Progenitor cell of endocrine pancreas (in vitro differentiated cells): ENCODE measurements around the gene TCERG1L. TPM values are rescaled to one million over a fixed set of nuclear protein-coding genes. Genes with fewer than 3 reads are reported as not detected.
A peak's percentile ranks its signal among the peaks of the same experiment; 100 is the strongest.

Experiments
- DNase-seq: peaks from one replicate; pipeline ENCODE4 v3.0.0; 2021; ENCODE audit warnings: low spot score; ENCODE audit not compliant: unreplicated experiment
- H3K27ac Mint-ChIP-seq: 2 replicates; pipeline ENCODE4 v1.8.0; 2021; ENCODE audit warnings: mild to moderate bottlenecking, moderate library complexity, mixed read lengths
- H3K27me3 Mint-ChIP-seq: 2 replicates; pipeline ENCODE4 v1.8.0; 2021; ENCODE audit warnings: mixed read lengths
- H3K36me3 Mint-ChIP-seq: 2 replicates; pipeline ENCODE4 v1.8.0; 2022; ENCODE audit warnings: mixed read lengths; ENCODE audit not compliant: insufficient read depth
- H3K4me1 Mint-ChIP-seq: 2 replicates; pipeline ENCODE4 v1.8.0; 2021; ENCODE audit warnings: low read depth, mixed read lengths
- H3K4me3 Mint-ChIP-seq: 2 replicates; pipeline ENCODE4 v1.8.0; 2021; ENCODE audit warnings: low read depth, mild to moderate bottlenecking, moderate library complexity, mixed read lengths
- H3K9me3 Mint-ChIP-seq: 2 replicates; pipeline ENCODE4 v1.8.0; 2021; ENCODE audit warnings: low read depth, mixed read lengths
- total RNA-seq: library from RNA; stranded (reverse); gene quantifications from 2 replicates; pipeline ENCODE4 v1.2.1, GENCODE V29; 2021
- TF ChIP-seq, protein P1 (sequence below): fragments of 200-600 bp; sonication (generic); IDR thresholded peaks from one replicate; pipeline ENCODE4 v1.5.0; 2021; ENCODE audit warnings: antibody characterized with exemption, mild to moderate bottlenecking; ENCODE audit not compliant: unreplicated experiment

The TCERG1L gene
- total RNA-seq, 1 donor from 2014 or later, result 0.53 TPM

GRCh38 chr10:131203456-131204357 lies 107.8 kb downstream of the TCERG1L start:
- no peaks in the 10 kb centered on the region for H3K4me1 Mint-ChIP-seq
- TF ChIP-seq, protein P1, sequence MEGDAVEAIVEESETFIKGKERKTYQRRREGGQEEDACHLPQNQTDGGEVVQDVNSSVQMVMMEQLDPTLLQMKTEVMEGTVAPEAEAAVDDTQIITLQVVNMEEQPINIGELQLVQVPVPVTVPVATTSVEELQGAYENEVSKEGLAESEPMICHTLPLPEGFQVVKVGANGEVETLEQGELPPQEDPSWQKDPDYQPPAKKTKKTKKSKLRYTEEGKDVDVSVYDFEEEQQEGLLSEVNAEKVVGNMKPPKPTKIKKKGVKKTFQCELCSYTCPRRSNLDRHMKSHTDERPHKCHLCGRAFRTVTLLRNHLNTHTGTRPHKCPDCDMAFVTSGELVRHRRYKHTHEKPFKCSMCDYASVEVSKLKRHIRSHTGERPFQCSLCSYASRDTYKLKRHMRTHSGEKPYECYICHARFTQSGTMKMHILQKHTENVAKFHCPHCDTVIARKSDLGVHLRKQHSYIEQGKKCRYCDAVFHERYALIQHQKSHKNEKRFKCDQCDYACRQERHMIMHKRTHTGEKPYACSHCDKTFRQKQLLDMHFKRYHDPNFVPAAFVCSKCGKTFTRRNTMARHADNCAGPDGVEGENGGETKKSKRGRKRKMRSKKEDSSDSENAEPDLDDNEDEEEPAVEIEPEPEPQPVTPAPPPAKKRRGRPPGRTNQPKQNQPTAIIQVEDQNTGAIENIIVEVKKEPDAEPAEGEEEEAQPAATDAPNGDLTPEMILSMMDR, result no peak
- no peaks in the 10 kb centered on the region for H3K9me3 Mint-ChIP-seq
- no peak for DNase-seq
- no peaks in the 10 kb centered on the region for H3K36me3 Mint-ChIP-seq
- peaks cover 8% of the 10 kb centered on the region for H3K27me3 Mint-ChIP-seq
- no peak overlapping the region for H3K4me3 Mint-ChIP-seq
- H3K27ac Mint-ChIP-seq, result no peak overlapping the region

DNA sequence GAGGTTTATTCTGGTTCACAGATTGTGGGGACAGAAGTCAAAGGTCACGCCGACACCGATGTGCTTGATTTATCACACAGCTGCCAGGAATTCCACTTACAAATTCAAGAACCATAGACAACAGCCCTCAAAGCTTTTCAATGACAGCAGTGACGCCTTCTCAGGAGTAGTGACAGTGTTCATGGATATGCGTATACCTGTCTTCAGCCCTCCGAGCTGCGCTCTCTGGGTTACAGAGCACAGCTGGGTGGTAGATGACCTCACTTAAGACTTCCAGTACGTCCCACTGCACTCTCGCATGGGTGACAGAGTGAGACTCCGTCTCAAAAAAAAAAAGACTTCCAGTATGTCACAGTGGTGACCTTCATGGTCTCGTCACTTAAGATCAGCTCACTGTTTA lies 108.5 kb downstream of the TCERG1L start:
- H3K4me1 Mint-ChIP-seq, result no peaks in the 10 kb centered on the region
- no peak overlapping the region for H3K4me3 Mint-ChIP-seq
- peaks cover 13% of the 10 kb centered on the region for H3K27me3 Mint-ChIP-seq
- no peak overlapping the region for H3K27ac Mint-ChIP-seq
- H3K9me3 Mint-ChIP-seq, result no peaks in the 10 kb centered on the region
- TF ChIP-seq, protein P1, result no peak
- no peak for DNase-seq
- no peaks in the 10 kb centered on the region for H3K36me3 Mint-ChIP-seq

- H3K36me3 Mint-ChIP-seq, result no peaks in the 10 kb centered on the region
- H3K4me3 Mint-ChIP-seq, result no peak overlapping the region
- no peak overlapping the region for H3K27ac Mint-ChIP-seq
- DNase-seq, result peak; percentile 3
- H3K4me1 Mint-ChIP-seq, result no peaks in the 10 kb centered on the region
- TF ChIP-seq, protein P1, result no peak
- H3K27me3 Mint-ChIP-seq, result peaks cover 13% of the 10 kb centered on the region
- H3K9me3 Mint-ChIP-seq, result no peaks in the 10 kb centered on the region
Measured at GRCh38 chr10:131201741-131202515, 109.6 kb downstream of the TCERG1L start.

DNA sequence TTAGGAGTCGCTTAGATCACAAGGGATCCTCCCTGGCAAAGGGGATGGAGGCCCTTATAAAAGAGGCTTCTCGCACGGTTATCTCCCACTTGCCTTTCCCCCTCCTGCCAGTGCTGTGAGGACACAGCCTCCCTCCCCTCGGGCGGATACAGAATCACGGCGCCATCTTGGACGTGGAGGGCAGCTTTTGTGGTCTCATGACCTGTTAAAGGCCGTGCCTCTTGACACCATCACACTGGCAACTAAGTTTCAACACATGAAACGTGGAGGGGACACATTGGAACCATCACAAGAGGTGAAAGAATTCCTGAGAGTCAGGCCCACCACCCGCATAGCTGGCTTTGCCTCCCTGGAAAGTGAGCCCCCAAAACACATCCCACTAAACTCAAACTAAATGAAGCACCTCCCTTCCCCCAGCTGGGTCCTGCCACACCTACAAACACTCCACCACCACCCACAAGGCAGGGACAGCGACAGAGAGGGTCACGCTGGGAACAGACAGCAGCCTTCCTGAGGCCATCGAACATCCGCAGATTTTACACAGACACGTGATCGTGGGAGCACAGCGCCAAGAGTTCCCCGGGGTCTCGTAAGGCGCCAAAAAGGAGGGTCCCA lies 110.6 kb downstream of the TCERG1L start:
- H3K36me3 Mint-ChIP-seq, result no peaks in the 10 kb centered on the region
- no peaks in the 10 kb centered on the region for H3K4me1 Mint-ChIP-seq
- no peak overlapping the region for H3K4me3 Mint-ChIP-seq
- H3K27ac Mint-ChIP-seq, result no peak overlapping the region
- TF ChIP-seq, protein P1, result no peak
- H3K27me3 Mint-ChIP-seq, result peaks cover 13% of the 10 kb centered on the region
- peak; percentile 3 for DNase-seq
- no peaks in the 10 kb centered on the region for H3K9me3 Mint-ChIP-seq

DNA sequence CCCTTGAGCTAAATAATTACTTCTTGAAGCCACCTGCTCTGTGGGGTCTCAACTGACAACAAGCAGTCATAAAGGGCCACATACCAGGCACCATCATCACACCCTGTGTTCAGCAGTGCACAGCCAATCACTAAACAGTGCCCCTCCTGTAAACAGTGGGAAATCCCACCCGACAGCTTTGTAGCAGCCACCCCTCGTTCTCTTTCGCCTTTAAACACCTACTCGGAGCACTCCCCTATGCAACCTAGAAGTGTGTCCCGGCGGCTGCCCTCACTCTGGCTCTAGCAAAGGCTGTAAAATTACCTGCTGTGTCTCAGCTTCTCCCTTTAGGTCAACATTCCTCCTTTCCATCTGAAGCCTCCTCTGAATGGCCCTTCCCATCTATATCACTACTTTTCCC lies 111.9 kb downstream of the TCERG1L start:
- Mint-ChIP-seq H3K4me1 (no peaks in the 10 kb centered on the region), H3K36me3 (no peaks in the 10 kb centered on the region), H3K9me3 (no peaks in the 10 kb centered on the region), H3K27me3 (peaks cover 13% of the 10 kb centered on the region), H3K4me3 (no peak overlapping the region), H3K27ac (no peak overlapping the region)
- TF ChIP-seq, protein P1, result no peak
- DNase-seq, result peak; percentile 1
